Activated T-helper 1 cell treated with anti-CD3 and anti-CD28 coated beads, Interleukin-2, amount 50 U/mL, for 16 hours (primary cell): ENCODE results near the gene ETHE1.
A peak's percentile ranks its signal among the peaks of the same experiment; 100 is the strongest.

Experiments used
- DNase-seq, 2 donors: peaks; one replicate each; pipeline ENCODE4 v3.0.0-alpha.2; 2020; ENCODE audit warnings: low read depth in 1 of 2, low spot score in 1 of 2

ETHE1 gene

GRCh38 chr19:43468354-43469159 lies 58.4 kb downstream of the ETHE1 start:
- DNase-seq, result no peak

GRCh38 chr19:43467730-43468129 lies 59.3 kb downstream of the ETHE1 start:
- DNase-seq, result no peak

- DNase-seq, result no peak
Observed at GRCh38 chr19:43467276-43467675, 59.7 kb downstream of the ETHE1 start.

- DNase-seq, result no peak
Observed at GRCh38 chr19:43466793-43467192, 60.2 kb downstream of the ETHE1 start.

DNA sequence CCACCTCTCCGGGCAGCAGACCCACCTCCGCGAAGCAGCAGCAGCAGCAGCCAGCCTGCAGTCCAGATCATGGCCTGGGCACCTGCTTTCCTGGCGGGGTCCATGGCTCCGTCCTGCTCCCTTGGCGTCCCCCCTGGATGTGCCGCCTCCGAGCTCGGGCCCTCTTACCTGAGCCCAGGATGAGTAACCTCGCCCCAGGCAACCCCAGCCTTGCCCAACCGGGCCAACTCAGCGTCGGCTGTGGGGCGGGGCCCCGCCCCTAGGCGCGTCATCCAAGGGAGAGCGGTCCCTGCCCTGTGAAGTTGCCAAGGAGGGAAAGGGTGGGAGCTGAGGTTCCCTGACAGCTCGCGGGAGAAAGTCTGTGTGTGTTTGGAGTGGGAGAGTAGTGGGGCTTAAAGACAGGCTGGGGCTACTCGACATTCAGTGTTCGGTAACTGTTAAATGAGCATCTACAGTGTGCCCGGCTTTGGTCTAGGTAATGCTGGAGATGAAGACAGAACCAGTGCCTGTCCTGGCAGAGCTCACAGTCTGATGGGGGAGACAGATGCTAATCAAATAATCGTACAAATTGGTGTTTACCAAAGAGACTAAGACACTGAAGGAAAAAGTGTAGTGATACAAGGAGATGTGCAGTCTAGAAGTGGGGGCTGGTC lies 61.4 kb downstream of the ETHE1 start, which contains the start of gene LYPD3:
TSS of gene LYPD3 (minus strand) at position 141 of the 653 bp plus-strand sequence. CDS start at position 104, 37 bp downstream.
- no peak for DNase-seq

GRCh38 chr19:43464134-43464775 lies 62.7 kb downstream of the ETHE1 start:
- DNase-seq, result peak; percentile 55 to 58

DNA sequence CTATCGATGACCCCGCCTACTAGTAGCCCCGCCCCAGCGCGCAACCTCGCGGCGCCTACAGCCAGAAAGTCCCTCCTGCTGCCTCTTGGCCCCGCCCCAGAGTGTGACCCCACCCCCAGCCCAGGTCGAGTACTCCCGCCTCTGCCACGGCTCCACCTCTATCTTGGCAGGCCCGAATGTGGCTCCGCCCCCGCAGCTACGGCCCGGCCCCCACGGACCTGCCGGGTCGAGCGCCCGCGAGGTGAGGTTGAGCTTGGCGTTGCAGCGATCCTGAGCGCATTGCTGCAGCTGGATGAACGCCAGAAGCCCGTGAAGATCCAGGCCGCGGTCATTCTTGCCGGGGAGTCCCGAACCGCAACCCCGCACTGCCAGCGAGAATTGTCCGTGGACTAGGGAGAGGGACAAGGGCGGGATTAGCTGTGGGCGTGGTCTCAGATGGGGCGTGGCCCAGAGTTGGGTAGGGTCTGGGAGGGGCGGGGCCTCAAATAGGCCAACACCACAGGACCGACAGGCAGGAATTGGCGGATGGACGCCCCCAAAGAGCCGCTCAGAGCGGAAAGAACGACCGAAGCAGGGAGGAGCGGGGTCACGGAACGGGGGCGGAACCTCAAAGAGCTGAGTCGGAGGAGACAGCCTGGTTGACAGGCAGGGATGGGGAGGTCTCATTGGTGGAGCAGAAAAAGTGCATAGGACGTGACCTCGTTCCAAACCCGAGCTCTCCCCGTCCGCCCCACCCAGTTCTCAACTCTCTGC lies 63.4 kb downstream of the ETHE1 start:
- DNase-seq, result peak; percentile 99 to 100

DNA sequence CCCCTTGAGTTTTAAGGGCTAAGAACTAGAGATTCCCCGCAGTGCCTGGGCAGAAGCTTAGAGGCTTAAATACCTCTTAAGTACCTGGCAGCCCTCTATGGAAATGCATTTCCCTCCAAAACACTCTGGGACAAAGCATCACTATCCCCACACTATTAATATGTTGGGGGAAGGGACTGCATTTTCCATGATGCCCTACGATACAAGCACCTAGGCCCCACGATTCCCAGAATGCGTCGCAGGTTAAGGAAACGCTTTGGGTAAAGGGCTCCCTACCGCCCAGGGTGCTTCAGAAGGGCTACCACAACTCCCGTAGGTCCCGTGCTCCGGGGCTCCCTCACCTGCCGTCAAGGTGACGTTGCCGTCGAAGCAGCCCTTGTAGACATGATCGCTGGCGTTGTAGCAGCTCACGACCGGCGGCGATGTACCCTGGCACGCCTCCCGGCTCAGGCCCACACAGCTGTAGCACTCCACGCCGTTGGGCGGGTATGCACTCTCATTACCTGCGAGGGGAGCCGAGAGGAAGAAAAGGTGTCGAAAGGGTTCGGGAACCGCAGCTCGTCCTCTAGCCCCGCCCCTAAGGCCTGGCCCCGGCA lies 64.1 kb downstream of the ETHE1 start:
- no peak for DNase-seq

GRCh38 chr19:43462383-43462782 lies 64.6 kb downstream of the ETHE1 start:
- DNase-seq, result no peak

DNA sequence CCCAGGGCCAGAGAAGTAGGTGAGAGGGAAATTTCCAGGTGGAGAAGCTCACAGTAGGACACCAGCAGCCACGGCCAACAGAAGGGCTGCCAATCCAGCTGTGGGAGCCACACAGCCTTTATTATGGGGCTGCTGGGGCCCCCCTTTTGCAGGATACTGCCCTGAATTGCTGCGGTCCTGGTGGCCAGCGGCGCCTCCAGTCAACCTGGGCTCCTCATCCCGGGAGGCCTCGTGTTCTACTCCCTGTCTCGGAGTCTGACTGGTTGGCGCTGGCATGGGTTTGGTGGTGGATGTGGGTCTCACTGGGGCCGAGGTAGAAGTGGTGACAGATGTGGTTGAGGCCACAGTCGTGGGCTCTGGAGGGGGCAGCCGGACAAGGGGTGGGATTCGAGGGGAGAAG lies 65.7 kb downstream of the ETHE1 start:
- DNase-seq, result no peak

DNA sequence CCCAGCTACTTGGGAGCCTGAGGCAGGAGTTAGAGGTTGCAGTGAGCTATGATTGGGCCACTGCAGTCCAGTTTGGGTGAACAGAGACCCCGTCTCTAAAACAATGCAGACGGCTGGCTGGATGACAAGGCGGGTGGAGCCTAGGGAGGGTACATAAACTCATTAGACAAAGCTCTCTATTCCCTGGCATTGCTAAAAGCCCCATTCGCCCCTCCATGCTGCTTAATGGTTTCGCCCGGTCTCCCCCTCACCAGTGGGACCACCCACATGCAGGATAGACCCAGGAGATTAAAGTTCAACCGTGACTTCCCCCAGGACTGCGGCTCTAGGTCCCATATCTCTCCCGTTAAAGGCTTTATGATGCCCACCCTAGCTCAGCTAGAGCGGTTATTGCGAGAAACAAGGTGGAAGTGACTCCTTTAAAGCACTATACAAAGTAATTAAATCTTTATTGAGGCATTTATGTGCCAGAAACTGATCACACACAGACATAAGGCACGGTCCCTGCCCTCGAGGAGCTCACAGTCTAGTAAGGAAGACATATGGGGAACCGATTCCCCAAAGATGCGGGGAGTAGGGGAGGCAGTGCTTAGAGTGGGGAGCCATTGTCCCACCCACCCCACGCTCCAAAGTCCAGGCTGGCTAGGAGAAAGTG lies 66.5 kb downstream of the ETHE1 start:
- DNase-seq, result no peak

DNA sequence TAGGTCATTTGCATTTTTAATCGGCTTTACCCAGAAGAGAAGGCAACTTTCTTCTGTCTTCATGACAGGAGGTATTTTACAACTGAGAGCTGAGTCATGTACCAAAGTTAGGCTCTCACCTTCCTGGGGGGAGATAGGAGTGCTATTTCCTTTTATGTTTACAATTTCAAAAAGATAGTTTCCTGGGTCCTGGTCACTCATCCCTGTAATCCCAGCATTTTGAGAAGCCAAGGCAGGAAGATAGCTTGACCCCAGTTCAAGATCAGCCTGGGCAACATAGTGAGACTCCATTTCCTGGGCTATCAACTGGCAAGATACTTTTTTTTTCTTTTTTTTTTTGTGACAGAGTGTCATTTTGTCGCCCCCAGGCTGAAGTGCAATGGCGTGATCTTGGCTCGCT lies 69.2 kb downstream of the ETHE1 start:
- no peak for DNase-seq
